GM23248 (cell line): Measurements from ENCODE around the gene SEMA4D.

Experiments
- EZH2 ChIP-seq: fragments of 200-600 bp; sonication (generic); IDR thresholded peaks from 2 replicates; pipeline ENCODE4 v1.6.1; 2018; ENCODE audit warnings: antibody characterized with exemption, mild to moderate bottlenecking; ENCODE audit not compliant: insufficient read depth, poor library complexity, severe bottlenecking
- EZH2phosphoT487 ChIP-seq: fragments of 200-600 bp; sonication (generic); IDR thresholded peaks from 2 replicates; pipeline ENCODE4 v1.6.1; 2018; ENCODE audit warnings: antibody characterized with exemption, moderate library complexity, mild to moderate bottlenecking, low read depth; ENCODE audit not compliant: insufficient read depth

GRCh38 chr9:89493671-89494070, 4.2 kb downstream of the SEMA4D start:
- no peak for TF ChIP-seq EZH2
- no peak for TF ChIP-seq EZH2phosphoT487
